SU-DHL-6 (cell line): ENCODE results near the gene MTHFD1.

Experiments
- H2AFZ ChIP-seq: fragments of 200-600 bp; sonication (generic); 2 replicates; pipeline ENCODE4 v1.6.1; 2014; ENCODE audit warnings: low read depth, mild to moderate bottlenecking, moderate library complexity, mixed read lengths, antibody characterized with exemption, low read length; ENCODE audit not compliant: severe bottlenecking
- H3F3A ChIP-seq: fragments of 200-600 bp; shearing (Covaris generic); 2 replicates; pipeline ENCODE4 v1.6.0; 2016; ENCODE audit warnings: antibody characterized with exemption, mild to moderate bottlenecking; ENCODE audit not compliant: insufficient read depth
- H3K27ac ChIP-seq: fragments of 200-600 bp; sonication (generic); 2 replicates; pipeline ENCODE4 v1.5.1; 2016; ENCODE audit warnings: low read depth, mild to moderate bottlenecking, low read length, moderate library complexity, mixed read lengths
- H3K27me3 ChIP-seq: fragments of 200-600 bp; sonication (generic), shearing (Covaris generic); 2 replicates; pipeline ENCODE4 v1.6.0; 2014; ENCODE audit warnings: mild to moderate bottlenecking, low read length
- H3K36me3 ChIP-seq: fragments of 200-600 bp; sonication (generic); 2 replicates; pipeline ENCODE4 v1.6.1; 2014; ENCODE audit warnings: mild to moderate bottlenecking, low read length, mixed read lengths
- H3K4me2 ChIP-seq: fragments of 300-600, 200-600 bp; shearing (Covaris generic), sonication (generic); 2 replicates; pipeline ENCODE4 v1.6.0; 2014; ENCODE audit warnings: low read length, low read depth, mild to moderate bottlenecking; ENCODE audit not compliant: poor library complexity, severe bottlenecking
- H3K4me3 ChIP-seq: fragments of 200-600 bp; sonication (generic); 2 replicates; pipeline ENCODE4 v1.5.1; 2014; ENCODE audit warnings: antibody characterized with exemption, low read length, mild to moderate bottlenecking, mixed read lengths; ENCODE audit not compliant: insufficient read depth, poor library complexity, severe bottlenecking
- H3K79me2 ChIP-seq: fragments of 200-600 bp; sonication (generic); 2 replicates; pipeline ENCODE4 v1.6.1; 2014; ENCODE audit warnings: mild to moderate bottlenecking, low read length, moderate library complexity; ENCODE audit not compliant: insufficient read depth
- H3K9ac ChIP-seq: fragments of 200-600 bp; sonication (generic); 2 replicates; pipeline ENCODE4 v1.7.0; 2014; ENCODE audit warnings: mild to moderate bottlenecking, low read length
- H3K9me2 ChIP-seq: fragments of 200-600 bp; sonication (generic); replicated peaks from 2 replicates; pipeline ENCODE4 v1.6.1; 2014; ENCODE audit warnings: low read length; ENCODE audit not compliant: insufficient read depth
- H3K9me3 ChIP-seq: fragments of 200-600 bp; sonication (generic); 2 replicates; pipeline ENCODE4 v1.6.1; 2014; ENCODE audit warnings: low read length, mixed read lengths; ENCODE audit not compliant: insufficient read depth
- H4K20me1 ChIP-seq: fragments of 200-600 bp; sonication (generic); 2 replicates; pipeline ENCODE4 v1.6.1; 2014; ENCODE audit warnings: low read depth, mild to moderate bottlenecking, antibody characterized with exemption, low read length, moderate library complexity, mixed read lengths
- EZH2phosphoT487 ChIP-seq: fragments of 200-600 bp; sonication (generic), shearing (Covaris generic); conservative IDR thresholded peaks from 2 replicates; pipeline ENCODE4 v1.6.1; 2018; ENCODE audit warnings: mild to moderate bottlenecking, antibody characterized with exemption, low read length, moderate library complexity, mixed read lengths
- TF ChIP-seq, protein P1 (sequence below): fragments of 200-600 bp; sonication (generic); IDR thresholded peaks from one replicate; pipeline ENCODE4 v1.5.1; 2017; ENCODE audit warnings: antibody characterized with exemption, mild to moderate bottlenecking, low read length, moderate library complexity; ENCODE audit not compliant: insufficient read depth, poor library complexity, severe bottlenecking

Gene MTHFD1

DNA sequence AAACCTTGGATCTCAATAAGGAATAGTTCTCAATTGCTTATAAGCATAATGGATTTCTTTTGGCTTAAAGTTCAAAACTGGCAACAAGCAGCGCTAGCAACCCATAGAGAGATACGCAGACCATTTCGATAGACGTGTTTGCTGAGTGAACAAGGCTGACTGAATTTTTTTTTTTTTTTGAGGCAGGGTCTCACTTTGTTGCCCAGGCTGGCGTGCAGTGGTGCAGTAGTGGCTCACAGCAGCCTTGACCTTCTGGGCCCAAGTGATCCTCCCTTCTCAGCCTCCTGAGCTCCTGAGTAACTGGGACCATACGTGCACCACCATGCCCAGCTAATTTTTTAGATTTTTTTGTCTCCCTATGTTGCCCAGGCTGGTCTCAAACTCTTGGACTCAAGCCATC is 75.7 kb downstream of the MTHFD1 start:
- Histone ChIP-seq H3K36me3 (no peaks in the 10 kb centered on the region), H3F3A (peaks cover 59% of the 10 kb centered on the region), H3K4me2 (peak overlapping the region; percentile 91), H3K27ac (peak overlapping the region; percentile 76), H4K20me1 (no peaks in the 10 kb centered on the region), H2AFZ (no peak overlapping the region), H3K9me2 (no peaks in the 10 kb centered on the region), H3K79me2 (no peaks in the 10 kb centered on the region; the same call in 1 of the 2 replicates), H3K9me3 (no peaks in the 10 kb centered on the region), H3K9ac (peak overlapping the region; percentile 62), H3K4me3 (peak overlapping the region; percentile 62), H3K27me3 (no peaks in the 10 kb centered on the region)
- TF ChIP-seq EZH2phosphoT487 = no peak
- TF ChIP-seq, protein P1, sequence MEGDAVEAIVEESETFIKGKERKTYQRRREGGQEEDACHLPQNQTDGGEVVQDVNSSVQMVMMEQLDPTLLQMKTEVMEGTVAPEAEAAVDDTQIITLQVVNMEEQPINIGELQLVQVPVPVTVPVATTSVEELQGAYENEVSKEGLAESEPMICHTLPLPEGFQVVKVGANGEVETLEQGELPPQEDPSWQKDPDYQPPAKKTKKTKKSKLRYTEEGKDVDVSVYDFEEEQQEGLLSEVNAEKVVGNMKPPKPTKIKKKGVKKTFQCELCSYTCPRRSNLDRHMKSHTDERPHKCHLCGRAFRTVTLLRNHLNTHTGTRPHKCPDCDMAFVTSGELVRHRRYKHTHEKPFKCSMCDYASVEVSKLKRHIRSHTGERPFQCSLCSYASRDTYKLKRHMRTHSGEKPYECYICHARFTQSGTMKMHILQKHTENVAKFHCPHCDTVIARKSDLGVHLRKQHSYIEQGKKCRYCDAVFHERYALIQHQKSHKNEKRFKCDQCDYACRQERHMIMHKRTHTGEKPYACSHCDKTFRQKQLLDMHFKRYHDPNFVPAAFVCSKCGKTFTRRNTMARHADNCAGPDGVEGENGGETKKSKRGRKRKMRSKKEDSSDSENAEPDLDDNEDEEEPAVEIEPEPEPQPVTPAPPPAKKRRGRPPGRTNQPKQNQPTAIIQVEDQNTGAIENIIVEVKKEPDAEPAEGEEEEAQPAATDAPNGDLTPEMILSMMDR = no peak

DNA sequence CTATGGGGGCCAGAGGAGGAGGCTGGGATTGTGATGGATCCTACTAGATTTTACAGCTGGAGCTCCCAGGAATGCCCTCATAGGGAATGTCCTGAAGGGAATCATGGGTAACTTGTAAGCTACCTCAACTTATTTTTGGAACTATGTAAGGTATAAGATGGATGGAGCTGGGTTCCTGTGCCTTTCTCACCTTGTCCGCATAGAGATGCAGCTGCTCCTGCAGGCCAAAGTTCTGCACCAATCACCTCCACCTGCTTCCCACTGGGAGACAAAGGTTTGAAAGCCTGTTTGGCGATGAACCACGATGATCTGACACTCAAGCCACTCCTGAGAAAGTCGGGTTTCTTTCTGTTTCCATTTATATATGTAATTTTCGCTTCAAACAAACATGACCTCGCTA is 76.5 kb downstream of the MTHFD1 start:
- Histone ChIP-seq H3F3A (peaks cover 66% of the 10 kb centered on the region), H3K4me3 (peak overlapping the region; percentile 62), H3K79me2 (no peaks in the 10 kb centered on the region; the same call in 1 of the 2 replicates), H3K9me3 (no peaks in the 10 kb centered on the region), H3K36me3 (no peaks in the 10 kb centered on the region), H3K27me3 (no peaks in the 10 kb centered on the region), H3K27ac (peak overlapping the region; percentile 76), H3K9ac (peak overlapping the region; percentile 62), H4K20me1 (no peaks in the 10 kb centered on the region), H3K9me2 (no peaks in the 10 kb centered on the region), H2AFZ (peak overlapping the region; percentile 49), H3K4me2 (peak overlapping the region; percentile 91)
- no peak for TF ChIP-seq EZH2phosphoT487
- TF ChIP-seq, protein P1 = no peak

DNA sequence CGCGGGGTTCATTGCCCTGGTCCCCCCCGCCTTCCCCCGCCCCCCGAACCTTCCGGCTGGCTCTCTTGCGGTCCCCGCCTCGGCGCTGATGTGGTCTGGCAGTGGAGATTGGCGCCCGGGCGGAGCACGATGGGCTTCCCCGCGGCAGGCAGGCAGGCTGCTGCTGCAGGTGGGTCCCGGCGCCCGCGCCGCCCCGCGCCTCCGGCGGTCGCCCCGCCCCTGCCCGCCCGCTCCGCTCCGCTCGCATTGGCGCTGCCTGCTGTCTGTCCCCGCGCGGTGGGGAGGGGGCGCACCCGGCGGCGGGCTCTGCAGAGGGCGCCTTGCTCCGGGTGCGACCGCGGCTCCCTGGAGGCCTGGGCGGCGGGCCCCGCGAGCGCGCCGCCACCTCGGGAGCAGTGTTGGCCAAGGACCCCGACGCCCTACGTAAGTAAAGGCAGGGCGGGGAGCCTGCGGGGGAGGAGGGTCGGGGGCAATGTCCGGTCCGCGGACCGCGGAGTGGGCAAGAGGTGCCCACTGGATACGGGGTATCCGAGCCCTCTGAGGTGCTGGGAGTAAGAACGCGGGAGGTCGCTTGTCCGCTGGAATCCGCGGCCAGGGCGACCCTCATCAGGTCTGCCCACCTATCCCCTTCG is 77.2 kb downstream of the MTHFD1 start, which contains the start of gene AKAP5:
AKAP5 (plus strand) TSS at position 309 of the 632 bp plus-strand sequence. CDS start 2,896 bp downstream, outside the sequence.
- TF ChIP-seq, protein P1 = no peak
- peaks cover 61% of the 10 kb centered on the region for H3F3A ChIP-seq
- no peaks in the 10 kb centered on the region; the same call in 1 of the 2 replicates for H3K79me2 ChIP-seq
- peak within 1 kb of the TSS; percentile 91 for H3K4me2 ChIP-seq
- no peaks in the 10 kb centered on the region for H4K20me1 ChIP-seq
- peak within 1 kb of the TSS; percentile 62 for H3K9ac ChIP-seq
- H3K36me3 ChIP-seq = no peaks in the 10 kb centered on the region
- peak within 1 kb of the TSS; percentile 62 for H3K4me3 ChIP-seq
- H3K27ac ChIP-seq = peak within 1 kb of the TSS; percentile 76
- H3K9me3 ChIP-seq = no peaks in the 10 kb centered on the region
- H3K9me2 ChIP-seq = no peaks in the 10 kb centered on the region
- no peaks in the 10 kb centered on the region for H3K27me3 ChIP-seq
- H2AFZ ChIP-seq = peak within 1 kb of the TSS; percentile 49
